Measurements from ENCODE around the gene ITPRIP.

DNA sequence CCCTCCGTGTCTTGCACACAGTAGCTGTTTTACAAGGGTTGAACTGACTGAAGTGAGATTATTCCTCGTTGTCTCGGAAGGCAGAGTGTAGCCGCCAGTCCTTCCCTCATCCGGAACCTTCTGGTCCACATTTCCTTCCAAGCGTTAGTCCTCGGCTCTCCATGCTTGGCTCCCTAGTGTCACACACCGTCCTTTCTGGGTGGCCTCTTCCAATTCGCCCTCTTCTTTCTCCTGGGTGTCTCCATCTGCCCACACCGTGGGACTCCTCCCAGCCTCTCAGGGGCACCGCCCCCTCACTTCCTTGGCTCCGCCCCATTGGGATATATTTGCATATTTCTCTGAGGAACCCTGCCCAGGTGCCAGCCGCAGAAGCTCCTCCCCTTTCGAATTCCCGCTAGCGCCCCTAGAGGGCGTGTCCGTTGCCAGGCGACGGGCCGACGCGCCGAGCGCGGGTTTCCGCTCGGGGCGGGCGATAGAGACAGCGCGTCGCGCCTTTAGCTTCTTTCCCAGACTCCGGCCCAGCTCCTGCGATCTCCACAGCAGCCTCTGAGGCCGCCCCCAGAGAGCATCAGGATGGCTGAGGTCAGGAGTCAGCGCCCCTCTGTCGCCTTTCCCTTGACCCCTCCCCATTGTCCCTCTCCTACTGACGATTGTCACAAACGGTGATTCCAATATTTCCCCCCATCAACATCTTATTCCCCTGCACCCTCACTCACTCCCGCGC lies 15.2 kb upstream of the ITPRIP start, which contains the start of gene CFAP58:
- TF ChIP-seq, protein P1, sequence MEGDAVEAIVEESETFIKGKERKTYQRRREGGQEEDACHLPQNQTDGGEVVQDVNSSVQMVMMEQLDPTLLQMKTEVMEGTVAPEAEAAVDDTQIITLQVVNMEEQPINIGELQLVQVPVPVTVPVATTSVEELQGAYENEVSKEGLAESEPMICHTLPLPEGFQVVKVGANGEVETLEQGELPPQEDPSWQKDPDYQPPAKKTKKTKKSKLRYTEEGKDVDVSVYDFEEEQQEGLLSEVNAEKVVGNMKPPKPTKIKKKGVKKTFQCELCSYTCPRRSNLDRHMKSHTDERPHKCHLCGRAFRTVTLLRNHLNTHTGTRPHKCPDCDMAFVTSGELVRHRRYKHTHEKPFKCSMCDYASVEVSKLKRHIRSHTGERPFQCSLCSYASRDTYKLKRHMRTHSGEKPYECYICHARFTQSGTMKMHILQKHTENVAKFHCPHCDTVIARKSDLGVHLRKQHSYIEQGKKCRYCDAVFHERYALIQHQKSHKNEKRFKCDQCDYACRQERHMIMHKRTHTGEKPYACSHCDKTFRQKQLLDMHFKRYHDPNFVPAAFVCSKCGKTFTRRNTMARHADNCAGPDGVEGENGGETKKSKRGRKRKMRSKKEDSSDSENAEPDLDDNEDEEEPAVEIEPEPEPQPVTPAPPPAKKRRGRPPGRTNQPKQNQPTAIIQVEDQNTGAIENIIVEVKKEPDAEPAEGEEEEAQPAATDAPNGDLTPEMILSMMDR (optimal IDR thresholded peaks at IDR 0.05 in 1 of 3, IDR thresholded peaks at IDR 0.05 in 1 of 3, conservative IDR thresholded peaks at IDR 0.05 in 1 of 3; ENCODE audit: extremely low read depth in 1 of 3, insufficient read depth in 2 of 3, low read length in 3 of 3): peak; percentile 62 to 72 (median 64)
- TF ChIP-seq EZH2 (IDR thresholded peaks at IDR 0.05; ENCODE audit: low read length): no peak
